NCI-H2227 treated with DMSO at 0.1 percent for 48 hours (cell line): Measurements from ENCODE around the gene TMEFF2.

Source experiments
- DNase-seq: peaks from one replicate; lab custom pipeline; 2025; lab: John Stamatoyannopoulos, UW

Gene TMEFF2

DNA sequence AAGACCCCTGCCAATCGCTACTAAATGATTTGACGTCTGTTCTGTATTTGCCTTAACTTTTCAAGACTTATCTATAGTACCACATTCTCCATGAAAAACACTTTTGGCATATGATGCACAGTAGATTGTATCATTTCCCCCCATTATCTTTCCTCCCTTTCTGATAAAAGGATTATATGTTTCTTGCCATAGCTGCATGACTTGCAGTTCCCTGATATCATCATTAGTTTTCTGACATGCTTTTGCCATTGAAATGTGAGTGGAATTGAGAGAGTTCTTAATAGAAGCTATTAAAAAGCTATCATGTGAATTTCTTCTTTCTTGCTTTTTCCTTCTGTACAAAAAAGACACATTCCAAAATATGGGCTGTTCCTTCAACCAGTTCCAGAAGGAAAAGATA lies 130.3 kb downstream of the TMEFF2 start:
- DNase-seq: no peak

DNA sequence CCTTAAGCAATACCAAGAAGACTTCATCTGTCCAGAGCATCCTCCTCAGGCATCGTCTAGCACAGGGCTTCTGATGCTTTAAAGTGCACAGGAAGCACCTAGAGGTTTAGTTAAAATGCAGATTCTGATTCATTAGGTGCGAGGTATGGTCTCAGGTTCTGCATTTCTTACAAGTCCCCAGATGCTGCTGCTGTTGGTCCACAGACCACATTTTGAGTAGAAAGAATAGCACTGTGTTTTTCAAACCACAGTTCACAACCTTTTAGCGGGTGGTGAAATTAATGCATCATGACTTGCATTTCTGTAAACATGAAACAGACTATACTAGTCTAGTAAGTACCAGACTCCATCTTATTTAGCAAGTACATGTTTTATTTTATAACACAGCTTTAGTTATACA lies 134.6 kb downstream of the TMEFF2 start:
- peak; percentile 68 for DNase-seq

DNA sequence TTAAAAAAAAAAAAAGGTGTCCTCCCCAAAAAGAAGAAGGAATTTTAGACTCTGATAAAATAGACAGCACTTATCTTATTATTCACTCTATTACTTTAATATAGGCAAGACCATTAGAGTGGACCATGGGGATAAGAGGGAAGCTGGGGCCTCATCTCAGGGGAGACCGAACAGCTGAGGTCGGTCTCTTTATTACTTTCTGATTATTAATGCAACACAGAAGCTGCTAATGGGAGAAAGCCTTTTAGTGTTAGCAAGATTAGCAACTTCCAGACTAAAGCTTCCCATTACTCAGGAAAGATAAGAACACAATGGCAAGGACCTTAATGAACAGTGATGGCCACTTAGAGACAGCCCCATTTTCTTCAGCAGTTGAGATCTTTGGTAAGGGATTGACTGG lies 135.5 kb downstream of the TMEFF2 start:
- no peak for DNase-seq

DNA sequence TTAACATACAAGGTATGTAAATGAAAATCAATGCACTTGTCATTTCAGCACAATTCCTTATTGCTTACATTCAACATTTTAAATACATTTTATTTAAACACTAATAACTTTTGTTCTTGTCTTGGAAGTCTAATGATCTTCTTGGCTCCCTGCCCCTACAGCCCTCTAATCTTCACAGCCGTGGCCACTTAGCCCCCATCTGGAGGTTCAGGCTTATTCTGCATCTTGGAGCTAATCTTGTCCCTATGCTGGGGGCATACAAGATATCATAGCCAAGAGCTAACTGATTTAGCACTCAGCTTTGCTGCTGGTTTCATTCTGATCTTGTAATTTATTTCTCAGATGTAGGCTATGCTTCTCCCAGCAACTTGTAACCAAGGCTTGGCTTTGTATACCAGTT lies 140.8 kb downstream of the TMEFF2 start:
- no peak for DNase-seq

DNA sequence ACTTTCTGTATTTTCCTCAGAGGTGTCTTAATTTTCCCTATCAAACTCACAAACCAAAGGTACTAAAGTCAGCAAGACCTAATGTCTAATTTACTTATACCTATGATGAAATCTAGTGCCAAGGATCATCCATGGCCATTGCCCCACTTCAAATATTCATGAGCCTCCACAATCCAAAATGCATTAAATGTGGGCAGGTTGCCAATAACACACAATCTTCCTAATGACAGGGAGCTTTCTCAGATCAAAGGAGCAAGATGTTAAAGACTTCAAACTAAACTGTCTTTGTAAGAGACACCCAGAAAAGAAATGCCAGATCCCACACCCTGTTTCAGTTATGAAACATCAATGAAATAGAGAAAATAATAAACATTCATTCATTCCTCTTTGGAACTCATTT lies 143.2 kb downstream of the TMEFF2 start:
- DNase-seq: peak; percentile 92

DNA sequence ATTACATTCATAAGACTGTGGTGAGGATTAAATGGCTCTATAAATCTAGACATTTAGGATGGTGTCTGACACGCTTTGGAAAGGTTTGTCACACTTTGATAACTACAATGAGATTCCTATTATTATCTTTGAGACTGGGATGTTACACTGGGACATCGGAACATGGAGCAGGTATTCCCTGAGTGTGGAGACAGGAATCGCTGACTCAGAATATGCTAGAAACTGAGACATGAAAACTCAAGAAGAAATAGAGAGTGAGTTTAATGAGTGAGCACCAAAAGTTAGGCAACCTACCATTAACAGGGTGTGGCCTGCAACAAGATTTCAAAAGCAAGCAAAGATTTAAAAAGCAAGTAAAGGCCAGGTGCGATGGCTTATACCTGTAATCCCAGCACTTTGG lies 145.4 kb downstream of the TMEFF2 start:
- no peak for DNase-seq

DNA sequence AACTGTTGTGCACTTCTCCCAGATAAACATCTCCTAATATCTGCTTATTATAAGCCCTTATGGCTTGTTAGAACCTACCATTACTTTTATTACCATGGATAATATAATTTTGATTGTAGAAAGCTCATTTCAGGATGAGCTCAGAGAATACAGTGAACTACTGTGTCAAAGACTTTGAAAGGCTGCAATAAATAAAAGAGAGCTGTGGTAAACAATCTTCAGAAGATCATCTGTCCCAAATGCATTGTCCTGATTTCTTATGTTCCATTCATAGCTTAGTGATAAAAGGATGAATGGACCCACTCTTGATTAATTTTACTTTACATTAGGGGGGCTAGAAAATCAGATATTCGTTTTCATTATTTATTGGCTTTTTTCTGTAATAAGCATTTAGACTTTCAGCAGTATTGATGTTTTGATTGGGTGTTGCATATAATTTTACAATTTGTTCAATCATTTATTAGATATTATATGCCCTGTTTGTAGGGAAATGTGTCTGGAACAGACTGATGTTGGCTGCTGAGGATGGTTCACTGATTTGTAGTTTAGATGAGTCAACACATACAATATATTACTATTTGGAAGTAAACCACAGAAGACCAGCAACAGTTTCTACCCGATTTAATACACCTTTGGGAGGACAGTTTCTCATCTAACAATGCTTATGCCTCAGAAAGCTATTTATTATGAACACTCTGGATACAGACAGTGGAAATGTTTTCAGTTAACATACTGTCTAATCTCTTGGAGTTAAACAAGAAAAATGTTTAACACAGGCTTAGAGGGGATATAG lies 147.2 kb downstream of the TMEFF2 start:
- no peak for DNase-seq

DNA sequence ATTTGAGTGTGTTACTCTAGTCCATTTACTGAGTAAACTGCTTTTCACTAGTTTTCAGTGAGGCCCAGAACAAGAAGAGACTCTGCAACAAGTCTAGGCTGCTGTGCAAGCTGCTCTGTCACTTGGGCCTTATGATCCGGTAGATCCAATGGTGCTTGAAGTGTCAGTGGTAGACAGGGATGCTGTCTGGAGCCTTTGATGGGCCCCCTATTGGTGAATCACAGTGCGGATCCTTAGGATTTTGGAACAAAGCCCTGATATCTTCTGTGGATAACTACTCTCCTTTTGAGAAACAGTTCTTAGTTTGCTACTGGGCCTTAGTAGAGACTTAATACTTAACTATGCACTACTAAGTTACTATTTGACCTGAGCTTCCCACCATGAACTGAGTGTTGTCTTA lies 150.2 kb downstream of the TMEFF2 start:
- no peak for DNase-seq

DNA sequence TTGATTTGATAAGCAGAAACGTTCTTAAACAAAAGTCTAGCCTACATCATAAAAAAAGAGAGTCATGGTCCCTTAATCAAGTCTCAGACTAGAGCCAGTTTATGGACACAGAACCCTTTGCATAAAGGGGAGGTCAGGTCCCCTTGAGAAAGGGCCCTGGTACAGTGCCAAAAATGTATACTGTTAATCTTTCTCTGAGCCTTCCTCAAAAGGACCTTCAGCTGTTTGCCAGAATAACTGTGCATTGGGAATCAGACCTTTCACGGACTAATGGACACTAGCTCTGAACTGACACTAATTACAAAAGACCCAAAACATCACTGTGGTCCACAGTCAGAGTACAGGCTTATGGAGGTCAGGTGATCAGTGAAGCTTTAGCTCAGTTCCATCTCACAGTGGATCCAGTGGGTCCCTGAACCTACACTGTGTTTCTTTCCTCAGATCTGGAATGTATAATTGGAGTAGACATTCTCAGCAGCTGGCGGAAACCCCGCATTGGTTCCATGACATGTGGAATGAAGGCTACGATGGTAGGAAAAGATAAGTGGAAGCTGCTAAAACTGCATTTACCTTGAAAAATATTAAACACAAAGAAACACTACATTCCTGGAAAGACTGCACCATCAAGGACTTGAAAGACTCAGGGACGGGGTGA lies 151.4 kb downstream of the TMEFF2 start:
- no peak for DNase-seq

DNA sequence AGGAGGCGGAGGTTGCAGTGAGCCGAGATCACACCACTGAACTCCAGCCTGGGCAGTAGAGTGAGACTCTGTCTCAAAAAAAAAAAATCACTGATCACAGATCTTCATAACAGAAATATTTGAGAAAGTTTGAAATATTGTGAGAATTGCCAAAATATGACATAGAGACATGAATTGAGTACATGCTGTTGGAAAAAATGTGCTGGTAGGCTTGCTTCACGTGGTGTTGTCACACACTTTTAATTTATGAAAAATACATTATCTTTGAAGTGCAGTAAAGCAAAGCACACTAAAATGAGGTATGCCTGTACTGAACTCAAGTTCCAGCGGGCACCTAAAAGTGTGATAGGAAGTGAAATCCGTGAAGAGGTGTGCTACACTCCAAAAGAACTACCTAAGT lies 152.6 kb downstream of the TMEFF2 start:
- DNase-seq: no peak

DNA sequence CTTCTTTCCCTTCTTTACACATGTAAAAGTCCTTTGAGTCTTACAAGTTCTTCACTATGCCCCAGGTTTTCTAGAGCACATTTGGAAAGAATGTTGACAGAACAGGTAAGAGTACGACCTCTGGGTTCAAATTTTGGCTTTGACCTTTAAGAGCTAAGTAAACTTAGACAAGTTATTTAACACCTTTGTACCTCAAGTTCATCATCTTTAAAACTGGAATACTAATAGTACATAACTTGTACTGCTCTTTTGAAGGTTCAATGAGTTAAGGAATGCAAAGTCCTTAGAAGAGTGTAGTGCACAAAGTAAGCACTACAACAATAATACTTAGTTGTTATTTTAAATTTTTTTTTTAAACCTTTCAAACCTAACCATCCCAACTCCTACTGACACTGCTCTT lies 156.6 kb downstream of the TMEFF2 start:
- no peak for DNase-seq

DNA sequence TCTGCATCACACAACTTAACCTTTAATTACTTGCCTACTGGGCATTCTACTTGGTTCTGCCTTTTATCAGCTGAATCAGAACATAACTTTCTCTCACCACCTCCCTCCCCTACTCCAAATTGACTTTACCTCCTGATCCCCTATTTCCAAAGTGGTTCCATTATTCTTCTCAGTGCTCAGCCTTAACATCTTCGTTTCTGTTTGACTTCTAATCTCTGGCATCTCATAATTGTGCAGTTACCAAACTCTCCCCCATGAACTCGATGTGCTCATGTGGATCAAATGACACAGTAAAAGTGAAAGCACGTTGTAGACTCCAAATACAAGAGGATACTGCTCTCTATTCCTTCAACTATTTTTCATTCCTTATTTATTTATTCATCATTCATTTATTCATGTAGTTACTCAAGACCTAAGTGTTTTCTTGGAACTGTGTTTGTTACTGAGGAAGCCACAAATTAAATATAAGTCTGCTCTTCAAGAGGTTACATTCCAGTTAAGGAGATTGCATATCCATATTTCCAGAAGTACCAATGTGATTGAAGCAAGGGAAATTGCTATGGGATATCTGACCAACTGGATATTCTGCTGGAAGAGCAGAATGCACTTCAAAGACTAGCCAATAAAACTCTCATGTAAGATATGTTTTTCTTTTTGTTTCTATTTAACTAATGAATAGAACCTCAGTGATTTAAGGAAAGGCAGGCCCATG lies 158.8 kb downstream of the TMEFF2 start:
- DNase-seq: peak; percentile 14

DNA sequence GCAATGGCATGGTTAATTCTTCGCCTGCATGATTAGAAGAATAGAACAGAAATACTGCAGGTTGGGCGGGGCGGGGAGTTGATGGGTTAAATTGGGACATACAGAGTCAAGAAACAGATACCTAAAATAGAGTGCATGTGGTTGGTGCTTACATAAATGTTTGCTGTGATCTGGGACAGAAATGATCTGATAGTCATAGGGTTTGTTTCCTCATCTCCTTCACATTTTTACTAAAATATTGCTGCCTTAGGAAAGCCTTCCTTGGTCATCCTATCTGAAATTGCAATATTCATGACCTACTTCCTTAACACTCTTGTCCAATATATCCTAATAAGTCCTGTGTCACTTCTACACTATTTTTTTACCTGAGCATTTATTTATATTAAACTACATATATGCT lies 163.9 kb downstream of the TMEFF2 start:
- DNase-seq: no peak

DNA sequence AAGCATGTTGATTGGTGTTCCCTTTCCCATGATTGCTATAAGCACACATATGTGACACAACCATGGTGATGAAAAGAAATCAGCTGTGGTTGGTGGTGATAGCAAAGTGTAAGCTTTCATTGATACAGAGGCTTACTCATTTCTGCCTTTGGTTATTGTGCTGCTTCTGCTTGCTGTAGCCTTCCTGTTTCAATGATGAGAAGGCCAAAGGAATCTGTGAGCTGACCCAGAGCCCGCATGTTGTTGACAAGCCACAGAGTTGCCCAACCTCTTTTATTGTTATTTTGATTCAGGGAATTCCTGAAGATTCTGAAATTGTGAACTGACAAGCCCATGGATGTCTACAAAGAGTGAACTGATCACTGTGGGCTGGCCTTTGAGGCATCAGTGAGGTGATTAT lies 164.4 kb downstream of the TMEFF2 start:
- no peak for DNase-seq

DNA sequence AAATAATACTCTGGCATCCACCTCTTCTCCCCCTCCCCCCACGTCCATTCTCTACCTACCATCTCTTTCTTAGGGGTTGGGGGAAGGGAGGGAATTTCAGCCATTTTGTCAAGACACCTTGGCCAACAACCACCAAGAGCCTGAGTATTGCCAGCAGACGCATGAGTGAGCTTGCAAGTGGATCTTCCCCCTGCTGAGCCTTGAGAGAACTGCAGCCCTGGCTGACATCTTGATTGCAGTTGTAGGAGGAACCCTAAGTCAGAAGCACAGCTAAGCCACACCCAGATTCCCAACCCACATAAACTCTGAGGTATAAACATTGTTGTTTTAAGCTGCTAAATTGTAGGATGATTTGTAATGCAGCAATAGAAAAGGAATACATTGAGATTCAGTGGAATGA lies 165.6 kb downstream of the TMEFF2 start:
- no peak for DNase-seq

DNA sequence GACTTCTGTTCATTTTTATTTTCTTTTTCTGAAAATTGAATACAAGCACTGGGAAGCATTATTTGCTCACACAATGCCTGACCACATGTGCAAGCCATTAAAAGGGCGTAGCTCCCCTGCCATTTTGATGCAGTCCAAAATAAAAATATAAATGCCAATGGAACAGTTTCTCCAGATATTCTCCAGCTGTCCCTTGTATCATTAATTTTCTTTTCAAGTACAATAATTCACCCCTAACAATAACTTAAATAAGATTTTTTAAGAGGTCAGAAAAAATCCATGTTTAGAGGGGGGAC lies 168.0 kb downstream of the TMEFF2 start:
- no peak for DNase-seq

DNA sequence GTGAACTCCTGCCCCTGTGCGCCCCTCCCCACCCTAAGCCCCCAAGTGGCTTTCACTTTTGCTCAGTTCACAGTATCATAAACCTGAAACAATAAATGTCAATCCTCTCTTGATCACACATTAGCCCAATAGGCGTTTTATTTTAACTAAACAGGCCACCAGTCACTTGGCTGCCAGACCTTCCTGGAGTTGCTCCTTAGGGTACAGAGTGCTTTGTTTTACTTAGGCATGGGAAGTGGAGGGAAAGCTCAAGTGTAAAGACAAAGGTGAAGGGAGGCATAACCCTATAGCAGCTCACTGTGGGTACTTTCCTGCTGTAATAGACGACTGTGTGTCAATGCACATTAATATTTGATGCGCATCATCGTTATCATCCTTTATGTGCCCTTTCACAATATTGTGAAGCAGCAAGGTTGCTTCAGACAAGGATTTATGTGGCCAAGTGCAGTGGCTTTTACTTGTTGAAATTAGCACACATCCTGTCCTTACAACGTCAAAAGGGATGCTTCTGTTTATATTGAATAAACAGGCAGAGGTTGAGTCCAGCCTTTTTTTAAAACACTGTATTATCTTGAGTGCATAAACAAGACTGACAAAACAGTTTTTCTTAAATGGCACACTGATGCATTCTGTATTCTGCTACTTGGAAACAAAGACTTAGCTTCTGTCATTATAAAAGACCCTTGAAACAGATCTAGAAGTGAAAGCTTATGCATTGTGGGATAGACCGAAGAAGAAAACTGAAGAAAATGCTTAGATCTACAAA lies 168.5 kb downstream of the TMEFF2 start:
- DNase-seq: peak; percentile 47

DNA sequence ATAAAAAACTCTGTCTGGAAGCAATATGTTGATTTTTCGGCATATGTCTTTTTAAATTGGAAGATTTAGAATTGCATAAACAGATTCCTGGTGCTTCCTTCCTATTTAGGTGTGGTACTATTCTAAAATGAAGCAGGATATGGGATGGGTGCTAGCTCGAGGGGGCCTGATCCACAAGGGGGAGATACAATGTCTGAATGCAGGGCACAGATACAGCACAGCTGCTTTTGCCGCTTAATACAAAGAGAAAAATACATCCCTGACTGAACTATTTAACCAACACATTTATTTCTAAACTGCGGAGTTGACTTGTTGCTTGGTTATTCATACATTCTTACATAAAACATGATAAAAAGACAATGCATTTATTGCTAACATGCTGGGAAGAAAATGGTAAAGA lies 169.1 kb downstream of the TMEFF2 start:
- DNase-seq: no peak

DNA sequence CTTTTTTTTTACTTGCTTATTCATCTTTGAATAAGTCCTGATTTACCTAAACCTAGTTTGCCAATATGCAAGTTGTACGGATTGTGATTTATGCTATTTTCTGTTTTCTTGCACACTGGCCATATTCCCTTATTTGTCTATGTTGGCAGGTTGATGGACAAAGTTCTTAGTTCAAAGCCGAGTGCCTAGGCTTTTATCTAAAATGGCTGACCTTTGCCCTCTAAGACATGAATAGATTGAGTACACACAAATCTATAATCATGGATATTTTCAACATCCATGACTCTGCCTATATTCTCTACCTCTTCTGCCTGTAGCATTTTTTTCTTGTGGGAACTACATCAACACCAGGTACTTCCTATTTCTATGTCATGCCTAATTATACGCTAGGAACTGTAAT lies 171.7 kb downstream of the TMEFF2 start:
- no peak for DNase-seq

DNA sequence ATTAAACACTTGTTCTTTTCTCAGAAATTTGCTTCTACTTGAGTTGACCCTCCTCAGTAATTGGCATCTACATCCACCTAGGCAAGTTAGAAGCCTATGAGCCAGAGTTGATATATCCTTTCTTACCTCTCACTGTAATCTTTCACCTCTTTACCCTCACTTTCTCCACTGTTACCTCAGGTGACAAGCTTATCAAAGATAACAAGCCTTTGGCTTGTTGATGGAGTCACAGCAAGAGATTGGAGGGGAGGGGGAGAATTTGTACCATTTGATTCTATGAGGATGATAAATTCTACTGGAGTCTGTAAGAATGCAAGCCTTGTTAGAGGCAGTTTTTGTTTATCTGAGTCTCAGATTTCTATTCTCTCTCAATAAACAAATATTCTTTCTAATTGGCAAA lies 176.9 kb downstream of the TMEFF2 start:
- no peak for DNase-seq

DNA sequence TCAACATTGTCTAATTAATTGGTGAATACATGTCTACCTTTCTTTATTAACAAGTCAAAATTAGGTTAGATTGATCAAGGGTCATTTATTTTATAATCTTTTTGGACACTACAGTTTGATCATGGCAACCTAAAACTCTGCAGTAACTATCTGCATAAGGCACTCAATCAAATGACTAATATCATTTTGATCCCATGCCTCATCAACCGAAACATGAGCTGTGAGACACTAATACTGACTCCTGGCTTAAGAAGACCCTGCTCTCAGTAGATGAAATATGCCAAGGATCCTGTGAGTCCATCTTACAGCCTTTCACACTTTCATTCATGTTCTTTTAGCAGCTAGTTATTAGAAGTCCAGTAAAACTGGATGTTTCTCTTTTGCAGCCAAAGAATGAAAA lies 178.5 kb downstream of the TMEFF2 start:
- DNase-seq: no peak

DNA sequence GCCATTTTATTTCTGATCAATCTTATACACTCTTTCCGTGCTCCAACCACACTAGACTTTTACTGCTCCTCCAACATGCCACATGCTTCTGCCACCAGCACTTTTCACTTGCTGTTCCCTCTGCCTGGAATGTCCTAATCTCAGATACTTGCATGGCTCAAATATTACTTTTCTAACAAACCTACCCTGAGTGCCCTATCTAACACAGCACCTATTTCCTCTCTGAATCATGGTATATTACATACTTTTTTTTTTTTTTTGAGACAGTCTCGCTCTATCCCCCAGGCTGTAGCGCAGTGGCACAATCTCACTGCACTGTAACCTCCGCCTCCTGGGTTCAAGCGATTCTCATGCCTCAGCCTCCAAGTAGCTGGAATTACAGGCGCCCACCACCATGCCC lies 181.5 kb downstream of the TMEFF2 start:
- DNase-seq: no peak

DNA sequence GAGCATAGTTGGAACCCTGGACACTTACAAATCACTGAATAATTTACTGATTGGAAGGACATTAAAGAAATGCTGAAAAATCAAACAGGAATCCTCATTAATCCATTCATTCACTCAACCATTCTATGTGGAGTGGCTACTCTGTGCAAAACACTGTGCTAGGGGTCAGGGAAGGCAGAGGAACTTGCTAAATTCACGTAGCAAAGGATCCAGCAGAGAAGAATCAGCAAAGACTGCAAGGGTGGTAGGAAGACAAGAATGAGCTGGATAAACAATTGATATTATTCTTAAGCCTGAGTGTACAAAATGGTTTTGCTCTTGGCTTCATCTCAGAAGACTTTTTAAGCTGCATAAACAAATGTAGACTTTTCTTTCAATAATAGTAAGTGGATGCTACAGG lies 183.5 kb downstream of the TMEFF2 start:
- DNase-seq: no peak
